GM19193 (cell line): ENCODE data around the gene C3orf38.

Source experiments
- POLR2A ChIP-seq: IDR thresholded peaks from 4 replicates; pipeline ENCODE4 v1.6.1; 2011; ENCODE audit not compliant: insufficient read depth, insufficient read length; ENCODE audit errors: extremely low read depth

C3orf38 gene

DNA sequence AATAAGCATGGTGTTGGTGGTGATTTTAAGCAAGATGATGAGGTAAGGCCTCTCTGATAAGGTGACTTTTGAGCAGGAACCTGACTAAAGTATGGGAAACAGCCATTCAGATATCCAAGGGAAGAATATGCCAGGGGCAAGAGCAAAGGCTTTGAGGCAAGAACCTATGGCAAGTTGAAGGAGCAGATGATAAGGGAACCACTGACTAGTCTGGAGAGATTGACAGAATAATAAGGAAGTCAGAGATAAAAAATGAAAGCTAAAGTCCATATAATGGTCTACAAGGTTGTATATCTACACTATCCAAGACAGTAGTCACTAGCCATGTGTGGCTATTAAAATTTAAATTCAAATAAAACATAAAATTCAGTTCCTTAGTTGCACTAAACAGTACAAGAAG, 2.5 kb upstream of the C3orf38 start:
- TF ChIP-seq POLR2A: no peak

GRCh38 chr3:88148651-88149050, 1.1 kb upstream of the C3orf38 start:
- TF ChIP-seq POLR2A: no peak

DNA sequence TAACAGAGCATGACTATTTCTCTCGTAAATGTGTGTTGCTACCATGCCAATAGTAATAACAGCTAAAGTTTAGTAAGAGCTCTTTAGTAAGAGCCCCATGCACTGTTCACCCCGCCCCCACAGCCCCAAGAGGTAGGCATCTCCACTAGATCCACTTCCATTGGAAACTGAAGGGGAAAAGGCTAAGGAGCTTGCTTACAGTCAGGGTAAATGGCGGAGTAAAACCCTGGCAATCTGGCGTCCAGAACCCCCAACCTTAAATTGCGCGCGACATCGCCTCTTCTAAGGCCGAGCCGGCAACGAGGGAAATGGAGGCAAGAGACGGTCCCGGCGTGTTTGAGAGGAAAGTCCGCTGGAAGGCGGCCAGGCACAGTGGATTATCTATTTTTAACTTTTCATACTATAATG, 654 bp upstream of the C3orf38 start:
- no peak for TF ChIP-seq POLR2A

- TF ChIP-seq POLR2A: no peak
Observed at GRCh38 chr3:88150371-88150770, 612 bp downstream of the C3orf38 start.

GRCh38 chr3:88150806-88151205, 1.0 kb downstream of the C3orf38 start:
- TF ChIP-seq POLR2A: no peak

- no peak for TF ChIP-seq POLR2A
Observed at GRCh38 chr3:88151358-88151757, 1.6 kb downstream of the C3orf38 start.

DNA sequence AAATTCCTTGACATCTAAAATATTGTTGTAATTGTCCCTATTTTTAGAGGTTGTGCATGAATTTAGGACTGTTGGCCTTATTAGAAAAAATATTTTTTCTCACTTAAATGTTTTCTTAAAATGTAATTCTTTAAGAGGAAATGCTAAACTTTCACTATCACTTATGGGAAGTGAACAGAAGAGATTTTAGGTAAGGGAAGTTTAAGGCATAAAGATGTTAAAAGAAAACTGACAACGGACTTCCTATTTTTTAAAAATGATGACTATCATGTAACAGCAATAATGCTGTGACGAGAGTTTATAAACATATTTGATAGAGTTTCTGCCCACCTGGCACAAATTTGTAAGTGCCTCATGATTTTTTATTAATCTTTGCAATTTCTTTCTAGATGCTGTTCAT, 3.1 kb downstream of the C3orf38 start:
- no peak for TF ChIP-seq POLR2A

DNA sequence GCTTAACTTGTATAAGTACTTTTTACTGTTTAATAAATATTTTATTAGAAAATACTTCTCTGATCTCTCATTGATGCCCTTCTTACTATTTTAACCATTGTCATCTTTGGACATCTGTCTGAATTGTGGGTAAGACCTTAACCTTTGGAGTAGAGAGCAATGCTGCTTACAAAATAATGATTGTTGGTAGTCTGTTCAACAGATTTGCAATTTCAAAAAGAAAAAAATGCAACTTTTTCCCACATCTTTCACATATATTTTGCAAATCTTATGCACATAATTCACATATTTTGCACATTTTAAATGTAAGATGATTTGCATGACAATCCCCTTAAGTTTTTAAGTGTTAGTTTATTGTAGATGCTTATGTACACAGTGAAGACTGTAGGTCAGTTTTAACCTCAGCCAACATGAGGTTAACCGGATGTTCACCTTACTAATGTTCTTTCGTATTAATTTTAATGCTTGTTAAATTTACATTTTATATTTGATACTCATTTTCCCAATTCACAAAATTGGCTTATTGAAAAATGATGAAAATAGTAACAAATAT, 16.7 kb downstream of the C3orf38 start:
- no peak for TF ChIP-seq POLR2A

GRCh38 chr3:88167173-88167572, 17.4 kb downstream of the C3orf38 start:
- no peak for TF ChIP-seq POLR2A

DNA sequence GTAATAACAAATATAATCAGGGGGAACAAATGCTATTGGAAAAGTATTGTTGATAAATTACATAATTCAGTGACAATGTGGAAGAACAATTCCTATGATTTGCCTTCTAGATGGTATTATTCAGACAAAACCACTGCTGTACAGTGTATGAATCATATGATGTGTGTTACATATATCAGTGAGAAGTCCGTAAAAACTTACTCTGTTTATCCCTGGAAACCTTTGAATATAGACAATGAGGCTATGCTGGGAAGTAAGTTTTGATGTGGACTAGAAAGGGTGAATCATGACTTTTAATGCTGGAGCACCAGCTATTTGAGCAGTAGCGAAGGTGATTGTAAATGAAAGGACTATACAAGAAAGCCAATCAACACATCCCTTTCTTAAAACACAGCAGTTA, 17.9 kb downstream of the C3orf38 start:
- TF ChIP-seq POLR2A: no peak

DNA sequence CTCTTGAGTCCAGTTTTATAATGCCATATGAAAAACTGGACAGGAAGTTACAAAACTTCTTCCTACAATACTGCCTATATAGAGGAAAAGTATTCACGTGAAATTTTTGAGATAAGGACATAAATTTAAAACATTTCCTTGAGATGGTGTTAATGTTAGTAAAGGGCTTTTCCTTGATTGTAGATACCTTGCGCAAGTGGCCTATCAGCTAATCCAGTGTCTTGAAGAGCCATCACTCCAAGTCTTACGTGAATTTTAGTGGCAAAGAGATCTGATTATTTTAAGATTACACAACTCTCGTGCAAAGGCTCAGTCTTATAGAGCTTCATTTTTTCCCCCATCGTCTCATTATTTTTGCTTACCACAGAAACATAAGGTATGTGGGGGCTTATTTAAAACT, 18.4 kb downstream of the C3orf38 start:
- TF ChIP-seq POLR2A: no peak

DNA sequence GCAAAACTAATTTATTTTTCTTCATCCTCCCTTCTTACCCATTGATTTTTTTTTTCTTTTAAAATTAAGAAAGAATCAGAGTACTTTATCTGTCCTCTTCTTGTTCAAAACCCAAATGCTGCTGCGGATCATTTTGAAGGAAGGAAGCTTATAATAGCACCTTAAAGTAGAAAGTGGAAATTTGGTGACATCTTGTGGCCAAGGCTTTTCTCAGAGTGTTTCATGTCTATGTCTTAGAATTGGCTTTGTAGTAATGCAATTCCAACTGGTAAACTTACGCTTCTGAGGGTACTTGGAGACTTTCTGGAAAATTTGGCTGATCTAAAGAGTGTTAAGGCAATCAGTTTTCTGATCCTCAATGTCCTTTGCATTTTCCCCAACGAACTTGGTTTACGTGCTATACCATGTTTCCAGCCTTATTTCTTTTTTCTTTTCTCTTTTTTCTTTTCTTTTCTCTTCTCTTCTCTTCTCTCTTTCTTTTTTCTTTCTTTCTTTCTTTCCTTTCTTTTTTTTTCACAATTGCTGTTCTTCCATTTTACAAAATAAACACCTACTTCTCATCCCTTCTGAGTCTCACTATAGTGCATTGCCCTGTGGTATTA, 30.7 kb downstream of the C3orf38 start:
- TF ChIP-seq POLR2A: no peak

- no peak for TF ChIP-seq POLR2A
Observed at GRCh38 chr3:88188436-88188835, 38.7 kb downstream of the C3orf38 start.

DNA sequence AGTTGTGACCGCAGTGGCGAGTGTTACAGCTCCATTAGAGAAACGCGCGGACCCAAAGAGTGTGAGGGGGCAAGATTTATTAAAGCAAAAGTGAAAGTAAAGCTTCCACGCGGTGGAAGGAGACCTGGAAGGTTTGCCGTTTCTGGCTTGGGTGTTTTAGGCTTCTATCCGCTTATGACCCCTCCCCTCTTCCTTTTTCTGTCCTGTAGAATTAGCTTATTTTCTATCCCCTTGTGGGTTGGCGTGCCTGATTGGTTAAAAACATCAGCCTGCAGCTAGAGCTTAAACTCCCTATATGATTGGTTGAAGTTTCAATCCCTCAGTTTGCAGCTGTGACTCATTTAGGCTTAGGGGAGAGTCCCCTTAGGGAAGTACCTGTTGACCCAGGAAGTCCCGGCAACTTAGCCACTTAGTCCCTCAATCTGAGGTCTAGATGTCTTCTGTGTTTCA, 39.6 kb downstream of the C3orf38 start:
- TF ChIP-seq POLR2A: no peak

DNA sequence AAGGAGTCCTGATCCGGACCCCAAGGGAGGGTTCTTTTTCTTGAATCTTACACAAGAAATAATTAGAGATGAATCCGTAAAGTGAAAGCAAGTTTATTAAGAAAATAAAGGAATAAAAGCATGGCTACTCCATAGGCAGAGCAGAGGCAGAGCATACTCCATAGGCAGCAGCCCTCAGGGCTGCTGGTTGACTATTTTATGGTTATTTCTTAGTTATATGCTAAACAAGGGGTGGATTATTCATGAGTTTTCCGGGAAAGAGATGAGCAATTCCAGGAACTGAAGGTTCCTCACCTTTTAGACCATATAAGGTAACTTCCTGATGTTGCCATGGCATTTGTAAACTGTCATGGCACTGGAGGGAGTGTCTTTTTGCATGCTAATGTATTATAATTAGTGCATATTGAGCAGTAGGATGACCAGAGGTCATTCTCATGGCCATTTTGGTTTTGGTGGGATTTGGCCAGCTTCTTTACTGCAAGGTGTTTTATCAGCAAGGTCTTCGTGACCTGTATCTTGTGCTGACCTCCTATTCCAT, 42.2 kb downstream of the C3orf38 start:
- TF ChIP-seq POLR2A: no peak

GRCh38 chr3:88192631-88193030, 42.9 kb downstream of the C3orf38 start:
- no peak for TF ChIP-seq POLR2A
